CD4-positive, CD25-positive, alpha-beta regulatory T cell (primary cell): ENCODE results near the gene SEC14L2. TPM values are rescaled to one million over a fixed set of nuclear protein-coding genes. Genes with fewer than 3 reads are reported as not detected.

Source experiments
- ATAC-seq, 2 donors: fragments of 150-1000 bp; cut with Tn5 transposase; one replicate each; pipeline ENCODE4 v1.10.0; 2021; ENCODE audit warnings: low read depth in 2 of 2, moderate number of reproducible peaks in 2 of 2, moderate library complexity in 1 of 2
- DNase-seq, 3 donors: peaks; one replicate each; pipeline versions ENCODE4 v3.0.0 to v3.0.0-alpha.2; 2012 to 2022; ENCODE audit warnings: mixed read lengths in 1 of 3
- H3K27ac ChIP-seq: one replicate; pipeline ENCODE4 v1.7.0; 2013; ENCODE audit warnings: mild to moderate bottlenecking, low read length; ENCODE audit not compliant: insufficient read depth, poor library complexity, severe bottlenecking
- H3K27me3 ChIP-seq: one replicate; pipeline ENCODE4 v1.7.0; 2013; ENCODE audit warnings: low read length; ENCODE audit not compliant: control insufficient read depth, insufficient read depth
- H3K36me3 ChIP-seq: one replicate; pipeline ENCODE4 v1.7.0; 2013; ENCODE audit warnings: mild to moderate bottlenecking, low read length, moderate library complexity; ENCODE audit not compliant: control insufficient read depth, insufficient read depth
- H3K4me1 ChIP-seq: 2 replicates; pipeline ENCODE4 v1.7.0; 2013; ENCODE audit warnings: mild to moderate bottlenecking, low read length; ENCODE audit not compliant: insufficient read depth, control insufficient read depth, poor library complexity, severe bottlenecking
- H3K4me3 ChIP-seq: one replicate; pipeline ENCODE4 v1.7.0; 2013; ENCODE audit warnings: low read depth, mild to moderate bottlenecking, low read length, moderate library complexity
- H3K9me3 ChIP-seq, 2 experiments: 1 replicate in 1 of 2; 2 replicates in 1 of 2; pipeline ENCODE4 v1.7.0; 2013; ENCODE audit warnings: low read length in 2 of 2, mild to moderate bottlenecking in 1 of 2, moderate library complexity in 1 of 2; ENCODE audit not compliant: control insufficient read depth in 2 of 2
- H3K27ac Mint-ChIP-seq, 3 donors: one replicate each; pipeline ENCODE4 v1.8.0; 2020 to 2022; ENCODE audit warnings: mild to moderate bottlenecking in 3 of 3, mixed read lengths in 3 of 3, moderate library complexity in 2 of 3
- H3K27me3 Mint-ChIP-seq: one replicate; pipeline ENCODE4 v1.8.0; 2022; ENCODE audit warnings: mild to moderate bottlenecking, mixed read lengths
- H3K36me3 Mint-ChIP-seq: one replicate; pipeline ENCODE4 v1.8.0; 2020; ENCODE audit warnings: mixed read lengths
- H3K4me1 Mint-ChIP-seq, 4 donors: one replicate each; pipeline ENCODE4 v1.8.0; 2020 to 2022; ENCODE audit warnings: mixed read lengths in 4 of 4, mild to moderate bottlenecking in 1 of 4
- H3K4me3 Mint-ChIP-seq, 4 donors: one replicate each; pipeline ENCODE4 v1.8.0; 2020 to 2022; ENCODE audit warnings: mild to moderate bottlenecking in 4 of 4, mixed read lengths in 4 of 4, moderate library complexity in 3 of 4
- H3K9me3 Mint-ChIP-seq, 7 donors: one replicate each; pipeline ENCODE4 v1.8.0; 2020 to 2022; ENCODE audit warnings: mixed read lengths in 7 of 7, mild to moderate bottlenecking in 3 of 7, moderate library complexity in 2 of 7
- polyA plus RNA-seq, 4 donors: library from polyadenylated mRNA; unstranded; fragments of 300-500 nt; fragmentation: Illumina TruSeq; gene quantifications; one replicate each; pipeline ENCODE4 v1.2.3, GENCODE V29; 2021
- total RNA-seq: library from RNA; stranded (reverse); gene quantifications from one replicate; pipeline ENCODE4 v1.2.3, GENCODE V29; 2022

The SEC14L2 gene
- total and polyA plus RNA-seq, 5 donors from 2014 or later: 3.1 to 69.0 (median 4.2) TPM

- Mint-ChIP-seq H3K27me3 (no peaks in the 10 kb centered on the region), H3K4me3 (peak overlapping the region in 1 of 4 donors; percentile 61), H3K36me3 (peaks cover 32% of the 10 kb centered on the region), H3K9me3 (no peaks in the 10 kb centered on the region), H3K27ac (peak overlapping the region in 2 of 3 donors; percentile 39 to 87), H3K4me1 (peaks cover 5 to 25% (median 9%) of the 10 kb centered on the region in 4 donors)
- no peak overlapping the region for H3K4me3 ChIP-seq
- no peak overlapping the region for H3K27ac ChIP-seq
- no peaks in the 10 kb centered on the region for H3K4me1 ChIP-seq
- DNase-seq (no peak), ATAC-seq (no peak)
- H3K9me3 ChIP-seq: no peaks in the 10 kb centered on the region
- no peaks in the 10 kb centered on the region for H3K27me3 ChIP-seq
- peaks cover 17% of the 10 kb centered on the region for H3K36me3 ChIP-seq
These were observed 16.2 kb downstream of the SEC14L2 start for GRCh38 chr22:30413001-30413400.

- Mint-ChIP-seq H3K27me3 (no peaks in the 10 kb centered on the region), H3K27ac (peak overlapping the region in 2 of 3 donors; percentile 42 to 72), H3K36me3 (peaks cover 36% of the 10 kb centered on the region), H3K4me3 (peak overlapping the region in 2 of 4 donors; percentile 21 to 61), H3K4me1 (peaks cover 5 to 26% (median 9%) of the 10 kb centered on the region in 4 donors), H3K9me3 (no peaks in the 10 kb centered on the region)
- Histone ChIP-seq H3K4me1 (no peaks in the 10 kb centered on the region), H3K27me3 (no peaks in the 10 kb centered on the region), H3K9me3 (no peaks in the 10 kb centered on the region), H3K27ac (no peak overlapping the region), H3K4me3 (no peak overlapping the region), H3K36me3 (peaks cover 20% of the 10 kb centered on the region)
- DNase-seq (no peak), ATAC-seq (peak in 1 of 2 donors; percentile 53)
These were observed 17.1 kb downstream of the SEC14L2 start for GRCh38 chr22:30413745-30414524.

DNA sequence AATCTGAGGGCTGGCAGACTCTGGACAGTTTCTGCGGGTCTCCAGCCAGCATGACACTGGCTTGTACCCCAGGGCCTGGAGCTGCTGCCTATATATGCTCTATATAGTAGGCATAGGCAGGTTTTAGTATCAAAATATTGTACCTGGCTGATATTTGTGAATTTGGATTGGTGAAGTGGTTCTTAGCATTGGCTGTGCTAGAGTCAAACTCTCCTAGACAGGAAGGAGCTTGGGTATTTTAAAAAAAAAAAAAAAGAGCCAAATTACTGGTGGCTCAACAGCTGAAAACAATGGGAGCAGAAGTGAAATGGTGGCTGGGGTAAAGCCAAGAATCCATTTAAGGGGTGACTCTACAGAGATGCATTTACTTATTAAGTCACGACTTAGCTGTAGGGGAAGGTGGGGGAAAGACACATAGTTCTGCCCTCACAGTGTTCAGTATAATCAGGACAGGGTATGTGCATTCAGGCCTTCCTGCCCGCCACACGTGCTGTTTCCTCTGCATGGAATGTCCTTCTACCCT lies 17.8 kb downstream of the SEC14L2 start:
- no peaks in the 10 kb centered on the region for H3K9me3 ChIP-seq
- DNase-seq (no peak), ATAC-seq (peak in 1 of 2 donors; percentile 17)
- Mint-ChIP-seq H3K27ac (peak overlapping the region in 2 of 3 donors; percentile 42 to 72), H3K9me3 (no peaks in the 10 kb centered on the region), H3K4me3 (peak overlapping the region in 1 of 4 donors; percentile 21), H3K4me1 (peaks cover 5 to 26% (median 9%) of the 10 kb centered on the region in 4 donors), H3K27me3 (no peaks in the 10 kb centered on the region), H3K36me3 (peaks cover 36% of the 10 kb centered on the region)
- H3K4me3 ChIP-seq: no peak overlapping the region
- H3K27me3 ChIP-seq: no peaks in the 10 kb centered on the region
- H3K4me1 ChIP-seq: no peaks in the 10 kb centered on the region
- H3K27ac ChIP-seq: no peak overlapping the region
- H3K36me3 ChIP-seq: peaks cover 20% of the 10 kb centered on the region

DNA sequence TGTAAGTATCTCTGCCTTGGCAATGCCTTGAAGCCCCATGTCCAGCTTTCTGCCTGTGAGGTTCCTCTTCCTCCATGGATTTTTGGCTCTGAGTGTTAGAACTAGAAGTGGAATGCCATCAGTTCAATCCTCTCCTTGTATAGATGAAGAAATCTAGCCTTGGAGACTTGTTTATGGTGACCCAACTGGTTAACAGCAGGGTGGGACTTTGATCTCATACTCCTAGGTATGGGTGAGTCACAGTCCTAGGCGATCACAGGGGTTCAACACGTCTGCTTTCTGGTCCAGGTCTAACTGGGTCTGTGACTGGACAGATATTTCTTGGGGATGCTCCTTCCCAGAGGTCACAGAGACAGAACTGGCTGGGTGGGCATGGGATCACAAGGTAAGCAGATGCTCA lies 19.6 kb downstream of the SEC14L2 start:
- H3K27ac ChIP-seq: no peak overlapping the region
- H3K4me3 ChIP-seq: no peak overlapping the region
- H3K27ac Mint-ChIP-seq: peak overlapping the region in 1 of 3 donors; percentile 51
- no peaks in the 10 kb centered on the region for H3K9me3 ChIP-seq
- H3K4me1 ChIP-seq: no peaks in the 10 kb centered on the region
- no peaks in the 10 kb centered on the region for H3K27me3 Mint-ChIP-seq
- ATAC-seq: no peak
- DNase-seq: no peak
- no peaks in the 10 kb centered on the region for H3K9me3 Mint-ChIP-seq
- peaks cover 20% of the 10 kb centered on the region for H3K36me3 ChIP-seq
- no peaks in the 10 kb centered on the region for H3K27me3 ChIP-seq
- H3K4me3 Mint-ChIP-seq: no peak overlapping the region
- peaks cover 40% of the 10 kb centered on the region for H3K36me3 Mint-ChIP-seq
- H3K4me1 Mint-ChIP-seq: peaks cover 6 to 27% (median 13%) of the 10 kb centered on the region in 4 donors

GRCh38 chr22:30416837-30417236 lies 20.0 kb downstream of the SEC14L2 start:
- Mint-ChIP-seq H3K36me3 (peaks cover 40% of the 10 kb centered on the region), H3K27ac (no peak overlapping the region), H3K4me1 (peaks cover 9 to 29% (median 14%) of the 10 kb centered on the region in 4 donors), H3K9me3 (no peaks in the 10 kb centered on the region), H3K4me3 (no peak overlapping the region), H3K27me3 (no peaks in the 10 kb centered on the region)
- H3K4me3 ChIP-seq: no peak overlapping the region
- H3K9me3 ChIP-seq: no peaks in the 10 kb centered on the region
- peaks cover 20% of the 10 kb centered on the region for H3K36me3 ChIP-seq
- DNase-seq: no peak
- no peak overlapping the region for H3K27ac ChIP-seq
- H3K4me1 ChIP-seq: no peaks in the 10 kb centered on the region
- no peaks in the 10 kb centered on the region for H3K27me3 ChIP-seq
- no peak for ATAC-seq

GRCh38 chr22:30420347-30421125 lies 23.7 kb downstream of the SEC14L2 start:
- H3K27ac ChIP-seq: no peak overlapping the region
- peaks cover 36% of the 10 kb centered on the region for H3K36me3 Mint-ChIP-seq

GRCh38 chr22:30421695-30422480 lies 25.1 kb downstream of the SEC14L2 start:
- H3K27ac Mint-ChIP-seq: peak overlapping the region; percentile 94 to 99 (median 99)
- ATAC-seq (no peak), DNase-seq (no peak)
- H3K4me3 Mint-ChIP-seq: peak overlapping the region; percentile 95 to 99 (median 99)
- Histone ChIP-seq H3K4me1 (peaks cover 42% of the 10 kb centered on the region), H3K27ac (no peak overlapping the region), H3K9me3 (no peaks in the 10 kb centered on the region), H3K27me3 (no peaks in the 10 kb centered on the region), H3K36me3 (peaks cover 9% of the 10 kb centered on the region), H3K4me3 (no peak overlapping the region)
- H3K4me1 Mint-ChIP-seq: peaks cover 15 to 52% (median 36%) of the 10 kb centered on the region in 4 donors
- H3K36me3 Mint-ChIP-seq: peaks cover 24% of the 10 kb centered on the region
- H3K9me3 Mint-ChIP-seq: no peaks in the 10 kb centered on the region
- H3K27me3 Mint-ChIP-seq: no peaks in the 10 kb centered on the region

More at GRCh38 chr22:30420347-30421125, 23.7 kb downstream of the SEC14L2 start:
- Mint-ChIP-seq H3K9me3 (no peaks in the 10 kb centered on the region), H3K4me1 (peaks cover 9 to 39% (median 30%) of the 10 kb centered on the region in 4 donors), H3K4me3 (peak overlapping the region in 2 of 4 donors; percentile 17 to 48), H3K27ac (peak overlapping the region in 2 of 3 donors; percentile 59 to 60), H3K27me3 (no peaks in the 10 kb centered on the region)
- DNase-seq: no peak
- Histone ChIP-seq H3K36me3 (peaks cover 18% of the 10 kb centered on the region), H3K4me3 (no peak overlapping the region), H3K9me3 (no peaks in the 10 kb centered on the region), H3K4me1 (peaks cover 28% of the 10 kb centered on the region), H3K27me3 (no peaks in the 10 kb centered on the region)
- no peak for ATAC-seq
